Measurements from ENCODE around the gene MORN4. TPM values are rescaled to one million over a fixed set of nuclear protein-coding genes. Genes with fewer than 3 reads are reported as not detected.
A peak's percentile ranks its signal among the peaks of the same experiment; 100 is the strongest.
"Not testable (repeated sequence)": the region's sequence is repeated elsewhere in the genome, so short reads cannot be mapped to it uniquely, and the experiment has no call there.

The MORN4 gene
- polyA plus RNA-seq, 4 donors, result 4.0 to 15.5 TPM; not detected in 2

- H3K4me1 ChIP-seq (ENCODE audit: control insufficient read depth in 3 of 3, insufficient read depth in 2 of 3, low read depth in 1 of 3, low read length in 2 of 3), result no peaks in the 10 kb centered on the region
- H3K36me3 ChIP-seq (ENCODE audit: control insufficient read depth in 3 of 3, insufficient read depth in 2 of 3, low read depth in 1 of 3, low read length in 3 of 3), result no peaks in the 10 kb centered on the region
- peak overlapping the region in 1 of 3 donors; percentile 5 for H3K4me3 ChIP-seq (ENCODE audit: low read depth in 1 of 3, low read length in 3 of 3)
- H3K27ac ChIP-seq (ENCODE audit: low read depth in 1 of 3, low read length in 2 of 3), result no peak overlapping the region
- peaks cover 0 to 14% (median 0%) of the 10 kb centered on the region in 3 donors for H3K27me3 ChIP-seq (ENCODE audit: control insufficient read depth in 3 of 3, insufficient read depth in 3 of 3, low read length in 3 of 3)
- DNase-seq, result no peak
- no peak for FAIRE-seq
- 67 to 82% (median 77%) methylated on average over 40 of the region's 40 CpGs for WGBS, 3 donors
- H3K9me3 ChIP-seq (ENCODE audit: control insufficient read depth in 2 of 2, insufficient read depth in 1 of 2, low read depth in 1 of 2, low read length in 1 of 2), result no peaks in the 10 kb centered on the region
These were observed 55.0 kb downstream of the MORN4 start for GRCh38 chr10:97578171-97578844.

GRCh38 chr10:97577701-97578100 lies 55.6 kb downstream of the MORN4 start:
- Histone ChIP-seq H3K36me3 (ENCODE audit: control insufficient read depth in 3 of 3, insufficient read depth in 2 of 3, low read depth in 1 of 3, low read length in 3 of 3) (no peaks in the 10 kb centered on the region), H3K9me3 (ENCODE audit: control insufficient read depth in 2 of 2, insufficient read depth in 1 of 2, low read depth in 1 of 2, low read length in 1 of 2) (no peaks in the 10 kb centered on the region), H3K27ac (ENCODE audit: low read depth in 1 of 3, low read length in 2 of 3) (no peak overlapping the region), H3K4me1 (ENCODE audit: control insufficient read depth in 3 of 3, insufficient read depth in 2 of 3, low read depth in 1 of 3, low read length in 2 of 3) (no peaks in the 10 kb centered on the region), H3K4me3 (ENCODE audit: low read depth in 1 of 3, low read length in 3 of 3) (no peak overlapping the region), H3K27me3 (ENCODE audit: control insufficient read depth in 3 of 3, insufficient read depth in 3 of 3, low read length in 3 of 3) (peaks cover 0 to 14% (median 0%) of the 10 kb centered on the region in 3 donors)
- DNase-seq, result no peak
- FAIRE-seq, result no peak
- WGBS, 3 donors, result 69 to 80% (median 75%) methylated on average over 9 of the region's 9 CpGs

GRCh38 chr10:97576487-97576886 lies 56.8 kb downstream of the MORN4 start:
- H3K4me1 ChIP-seq (ENCODE audit: control insufficient read depth in 3 of 3, insufficient read depth in 2 of 3, low read depth in 1 of 3, low read length in 2 of 3); H3K36me3 ChIP-seq (ENCODE audit: control insufficient read depth in 3 of 3, insufficient read depth in 2 of 3, low read depth in 1 of 3, low read length in 3 of 3); H3K9me3 ChIP-seq (ENCODE audit: control insufficient read depth in 2 of 2, insufficient read depth in 1 of 2, low read depth in 1 of 2, low read length in 1 of 2); FAIRE-seq; DNase-seq; H3K4me3 ChIP-seq (ENCODE audit: low read depth in 1 of 3, low read length in 3 of 3); H3K27ac ChIP-seq (ENCODE audit: low read depth in 1 of 3, low read length in 2 of 3): not testable (repeated sequence)
- peaks cover 0 to 14% (median 0%) of the 10 kb centered on the region in 3 donors for H3K27me3 ChIP-seq (ENCODE audit: control insufficient read depth in 3 of 3, insufficient read depth in 3 of 3, low read length in 3 of 3)
- 61 to 72% (median 67%) methylated on average over 5 of the region's 5 CpGs for WGBS, 3 donors

- WGBS, 3 donors, result 72 to 84% (median 76%) methylated on average over 6 of the region's 6 CpGs
- H3K27ac ChIP-seq (ENCODE audit: low read depth in 1 of 3, low read length in 2 of 3), result no peak overlapping the region
- no peak overlapping the region for H3K4me3 ChIP-seq (ENCODE audit: low read depth in 1 of 3, low read length in 3 of 3)
- peaks cover 0 to 11% (median 0%) of the 10 kb centered on the region in 3 donors for H3K4me1 ChIP-seq (ENCODE audit: control insufficient read depth in 3 of 3, insufficient read depth in 2 of 3, low read depth in 1 of 3, low read length in 2 of 3)
- DNase-seq, result peak in 1 of 2 donors; percentile 27
- no peak for FAIRE-seq
- H3K36me3 ChIP-seq (ENCODE audit: control insufficient read depth in 3 of 3, insufficient read depth in 2 of 3, low read depth in 1 of 3, low read length in 3 of 3), result peaks cover 0 to 10% (median 0%) of the 10 kb centered on the region in 3 donors
- peaks cover 0 to 14% (median 0%) of the 10 kb centered on the region in 3 donors for H3K27me3 ChIP-seq (ENCODE audit: control insufficient read depth in 3 of 3, insufficient read depth in 3 of 3, low read length in 3 of 3)
- no peaks in the 10 kb centered on the region for H3K9me3 ChIP-seq (ENCODE audit: control insufficient read depth in 2 of 2, insufficient read depth in 1 of 2, low read depth in 1 of 2, low read length in 1 of 2)
These were observed 58.1 kb downstream of the MORN4 start for GRCh38 chr10:97575127-97575668.

GRCh38 chr10:97574374-97575126 lies 58.8 kb downstream of the MORN4 start:
- 35 to 61% (median 41%) methylated on average over 4 of the region's 4 CpGs for WGBS, 3 donors
- peaks cover 0 to 14% (median 0%) of the 10 kb centered on the region in 3 donors for H3K27me3 ChIP-seq (ENCODE audit: control insufficient read depth in 3 of 3, insufficient read depth in 3 of 3, low read length in 3 of 3)
- H3K27ac ChIP-seq (ENCODE audit: low read depth in 1 of 3, low read length in 2 of 3), result no peak overlapping the region
- DNase-seq, result peak in 1 of 2 donors; percentile 85
- peaks cover 0 to 11% (median 0%) of the 10 kb centered on the region in 3 donors for H3K4me1 ChIP-seq (ENCODE audit: control insufficient read depth in 3 of 3, insufficient read depth in 2 of 3, low read depth in 1 of 3, low read length in 2 of 3)
- no peak for FAIRE-seq
- H3K4me3 ChIP-seq (ENCODE audit: low read depth in 1 of 3, low read length in 3 of 3), result no peak overlapping the region
- peaks cover 0 to 13% (median 0%) of the 10 kb centered on the region in 3 donors for H3K36me3 ChIP-seq (ENCODE audit: control insufficient read depth in 3 of 3, insufficient read depth in 2 of 3, low read depth in 1 of 3, low read length in 3 of 3)
- no peaks in the 10 kb centered on the region for H3K9me3 ChIP-seq (ENCODE audit: control insufficient read depth in 2 of 2, insufficient read depth in 1 of 2, low read depth in 1 of 2, low read length in 1 of 2)

- no peak overlapping the region for H3K27ac ChIP-seq (ENCODE audit: low read depth in 1 of 3, low read length in 2 of 3)
- no peak for FAIRE-seq
- WGBS, 3 donors, result 60 to 72% (median 66%) methylated on average over 2 of the region's 2 CpGs
These were observed 59.6 kb downstream of the MORN4 start for GRCh38 chr10:97573672-97574071.

GRCh38 chr10:97573021-97573420 lies 60.3 kb downstream of the MORN4 start:
- 95 to 100% (median 100%) methylated on average over 2 of the region's 2 CpGs for WGBS, 3 donors
- no peak for DNase-seq
- Histone ChIP-seq H3K4me1 (ENCODE audit: control insufficient read depth in 3 of 3, insufficient read depth in 2 of 3, low read depth in 1 of 3, low read length in 2 of 3) (peaks cover 0 to 11% (median 0%) of the 10 kb centered on the region in 3 donors), H3K36me3 (ENCODE audit: control insufficient read depth in 3 of 3, insufficient read depth in 2 of 3, low read depth in 1 of 3, low read length in 3 of 3) (peaks cover 0 to 17% (median 0%) of the 10 kb centered on the region in 3 donors), H3K9me3 (ENCODE audit: control insufficient read depth in 2 of 2, insufficient read depth in 1 of 2, low read depth in 1 of 2, low read length in 1 of 2) (no peaks in the 10 kb centered on the region), H3K27me3 (ENCODE audit: control insufficient read depth in 3 of 3, insufficient read depth in 3 of 3, low read length in 3 of 3) (peaks cover 0 to 8% (median 0%) of the 10 kb centered on the region in 3 donors), H3K4me3 (ENCODE audit: low read depth in 1 of 3, low read length in 3 of 3) (no peak overlapping the region), H3K27ac (ENCODE audit: low read depth in 1 of 3, low read length in 2 of 3) (no peak overlapping the region)
- FAIRE-seq, result no peak

More at GRCh38 chr10:97573672-97574071, 59.6 kb downstream of the MORN4 start:
- H3K4me3 ChIP-seq (ENCODE audit: low read depth in 1 of 3, low read length in 3 of 3), result no peak overlapping the region
- no peak for DNase-seq
- H3K4me1 ChIP-seq (ENCODE audit: control insufficient read depth in 3 of 3, insufficient read depth in 2 of 3, low read depth in 1 of 3, low read length in 2 of 3), result peaks cover 0 to 11% (median 0%) of the 10 kb centered on the region in 3 donors
- H3K36me3 ChIP-seq (ENCODE audit: control insufficient read depth in 3 of 3, insufficient read depth in 2 of 3, low read depth in 1 of 3, low read length in 3 of 3), result peaks cover 0 to 16% (median 0%) of the 10 kb centered on the region in 3 donors
- H3K27me3 ChIP-seq (ENCODE audit: control insufficient read depth in 3 of 3, insufficient read depth in 3 of 3, low read length in 3 of 3), result peaks cover 0 to 14% (median 0%) of the 10 kb centered on the region in 3 donors
- no peaks in the 10 kb centered on the region for H3K9me3 ChIP-seq (ENCODE audit: control insufficient read depth in 2 of 2, insufficient read depth in 1 of 2, low read depth in 1 of 2, low read length in 1 of 2)

GRCh38 chr10:97572214-97572989 lies 60.9 kb downstream of the MORN4 start, which contains the start of gene ANKRD2:
Gene ANKRD2 (plus strand): TSS chr10:97572779. CDS start chr10:97572789, 10 bp downstream.
- DNase-seq (peak; percentile 79 to 83), FAIRE-seq (no peak)
- Histone ChIP-seq H3K4me1 (ENCODE audit: control insufficient read depth in 3 of 3, insufficient read depth in 2 of 3, low read depth in 1 of 3, low read length in 2 of 3) (peaks cover 0 to 11% (median 0%) of the 10 kb centered on the region in 3 donors), H3K9me3 (ENCODE audit: control insufficient read depth in 2 of 2, insufficient read depth in 1 of 2, low read depth in 1 of 2, low read length in 1 of 2) (no peaks in the 10 kb centered on the region), H3K27me3 (ENCODE audit: control insufficient read depth in 3 of 3, insufficient read depth in 3 of 3, low read length in 3 of 3) (peaks cover 0 to 1% (median 0%) of the 10 kb centered on the region in 3 donors), H3K36me3 (ENCODE audit: control insufficient read depth in 3 of 3, insufficient read depth in 2 of 3, low read depth in 1 of 3, low read length in 3 of 3) (peaks cover 0 to 20% (median 0%) of the 10 kb centered on the region in 3 donors), H3K4me3 (ENCODE audit: low read depth in 1 of 3, low read length in 3 of 3) (no peak within 1 kb of the TSS), H3K27ac (ENCODE audit: low read depth in 1 of 3, low read length in 2 of 3) (no peak within 1 kb of the TSS)
- WGBS, 3 donors, result 63 to 70% (median 65%) methylated on average over 16 of the region's 16 CpGs

Data from small intestine (tissue), 7 donors.